H1 (cell line): ENCODE data around the gene MVD.

ENCODE experiments used
- CEBPB ChIP-seq: IDR thresholded peaks from 2 replicates; pipeline ENCODE4 v1.6.1; 2012; ENCODE audit warnings: low read depth, low read length
- SIX5 ChIP-seq: IDR thresholded peaks from 2 replicates; pipeline ENCODE4 v1.6.1; 2011; ENCODE audit warnings: mild to moderate bottlenecking, low read depth, low read length

DNA sequence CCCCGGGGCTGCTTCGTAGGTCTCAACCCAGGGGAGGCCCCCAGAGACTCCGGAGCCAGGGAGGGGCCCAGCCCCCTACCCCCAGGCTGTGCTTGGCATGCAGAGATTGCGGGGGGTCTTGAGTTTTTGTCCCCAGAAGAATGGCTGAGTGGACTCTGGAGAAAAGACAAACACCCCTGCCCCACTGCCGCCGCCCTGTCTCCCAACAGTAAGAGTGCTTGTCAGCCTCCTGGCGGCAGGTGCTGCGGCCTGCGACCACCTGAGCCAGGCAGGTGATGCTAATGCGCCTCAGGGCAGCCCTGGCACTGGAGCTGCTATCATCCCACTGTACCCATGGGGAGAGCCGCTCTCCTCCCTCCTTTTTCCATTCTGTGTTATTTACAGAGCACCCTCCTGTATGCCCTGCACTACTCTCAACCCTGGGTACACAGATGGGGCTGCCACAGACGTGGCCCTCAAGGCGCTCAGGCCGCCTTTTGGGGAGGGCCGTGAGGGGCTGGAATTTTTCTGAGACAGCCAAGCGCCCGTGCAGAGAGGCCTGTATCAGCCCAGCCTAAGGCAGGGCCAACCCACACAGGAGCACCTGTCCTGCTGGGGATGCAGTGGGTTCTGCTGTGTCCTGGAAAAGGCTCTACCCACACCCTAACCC, 27.1 kb downstream of the MVD start:
- TF ChIP-seq CEBPB (no peak), SIX5 (no peak)
